H1 (cell line): Measurements from ENCODE around the gene COL4A1.

Source experiments
- BRCA1 ChIP-seq: IDR thresholded peaks from 2 replicates; pipeline ENCODE4 v1.6.1; 2012; ENCODE audit warnings: low read depth, low read length, improper control_type of control experiment
- EP300 ChIP-seq, 2 experiments: IDR thresholded peaks; 1 replicate in 1 of 2; 2 replicates in 1 of 2; pipeline ENCODE4 v1.6.1; 2011 to 2012; ENCODE audit warnings: low read depth in 2 of 2, low read length in 2 of 2, mild to moderate bottlenecking in 2 of 2, borderline replicate concordance in 1 of 2, inconsistent platforms in 1 of 2, moderate library complexity in 1 of 2
- NRF1 ChIP-seq: IDR thresholded peaks from 2 replicates; pipeline ENCODE4 v1.6.1; 2011; ENCODE audit warnings: mild to moderate bottlenecking, low read depth, low read length, improper control_type of control experiment
- RAD21 ChIP-seq, 2 experiments: IDR thresholded peaks in 1 of 2; conservative IDR thresholded peaks in 1 of 2; 2 replicates each; pipeline ENCODE4 v1.6.1; 2011; ENCODE audit warnings: low read depth in 2 of 2, low read length in 2 of 2, improper control_type of control experiment in 1 of 2, inconsistent platforms in 1 of 2, mild to moderate bottlenecking in 1 of 2, moderate library complexity in 1 of 2
- TEAD4 ChIP-seq: IDR thresholded peaks from 2 replicates; pipeline ENCODE4 v1.6.1; 2012; ENCODE audit warnings: low read depth, low read length, inconsistent platforms, mixed read lengths
- TF ChIP-seq, protein P1 (sequence below), 3 experiments: IDR thresholded peaks; 1 replicate in 2 of 3; 2 replicates in 1 of 3; pipeline versions ENCODE4 v1.5.1 to v1.6.1; 2011; ENCODE audit warnings: low read length in 3 of 3, mild to moderate bottlenecking in 3 of 3, inconsistent platforms in 2 of 3, low read depth in 1 of 3, moderate library complexity in 1 of 3; ENCODE audit not compliant: insufficient read depth in 1 of 3; ENCODE audit errors: control extremely low read depth in 1 of 3
- TF ChIP-seq, protein P2 (sequence below): IDR thresholded peaks from 2 replicates; pipeline ENCODE4 v1.6.1; 2012; ENCODE audit warnings: inconsistent platforms

DNA sequence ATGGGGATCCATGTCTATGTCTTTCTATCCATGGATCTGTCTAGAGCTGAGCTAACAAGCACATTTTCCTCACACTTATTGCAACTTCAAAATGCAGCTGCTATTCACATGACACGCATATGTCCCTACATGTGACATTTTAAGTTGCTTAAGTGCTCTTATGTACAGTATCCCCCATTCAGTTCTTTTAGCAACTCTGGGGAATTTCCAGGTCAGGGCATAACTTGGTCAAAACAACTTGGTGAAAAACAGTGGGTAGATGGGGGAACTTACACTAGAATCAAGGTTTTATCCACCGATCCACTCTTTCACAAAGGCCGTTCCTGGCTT lies 73.0 kb downstream of the COL4A1 start:
- TF ChIP-seq RAD21 (IDR thresholded peaks at IDR 0.05 in 1 of 2, conservative IDR thresholded peaks at IDR 0.05 in 1 of 2; ENCODE audit: low read depth in 2 of 2, low read length in 2 of 2) (no peak), NRF1 (no peak), BRCA1 (no peak), EP300 (IDR thresholded peaks at IDR 0.05; ENCODE audit: borderline replicate concordance in 1 of 2, low read depth in 2 of 2, low read length in 2 of 2) (no peak), TEAD4 (no peak)
- TF ChIP-seq, protein P1, sequence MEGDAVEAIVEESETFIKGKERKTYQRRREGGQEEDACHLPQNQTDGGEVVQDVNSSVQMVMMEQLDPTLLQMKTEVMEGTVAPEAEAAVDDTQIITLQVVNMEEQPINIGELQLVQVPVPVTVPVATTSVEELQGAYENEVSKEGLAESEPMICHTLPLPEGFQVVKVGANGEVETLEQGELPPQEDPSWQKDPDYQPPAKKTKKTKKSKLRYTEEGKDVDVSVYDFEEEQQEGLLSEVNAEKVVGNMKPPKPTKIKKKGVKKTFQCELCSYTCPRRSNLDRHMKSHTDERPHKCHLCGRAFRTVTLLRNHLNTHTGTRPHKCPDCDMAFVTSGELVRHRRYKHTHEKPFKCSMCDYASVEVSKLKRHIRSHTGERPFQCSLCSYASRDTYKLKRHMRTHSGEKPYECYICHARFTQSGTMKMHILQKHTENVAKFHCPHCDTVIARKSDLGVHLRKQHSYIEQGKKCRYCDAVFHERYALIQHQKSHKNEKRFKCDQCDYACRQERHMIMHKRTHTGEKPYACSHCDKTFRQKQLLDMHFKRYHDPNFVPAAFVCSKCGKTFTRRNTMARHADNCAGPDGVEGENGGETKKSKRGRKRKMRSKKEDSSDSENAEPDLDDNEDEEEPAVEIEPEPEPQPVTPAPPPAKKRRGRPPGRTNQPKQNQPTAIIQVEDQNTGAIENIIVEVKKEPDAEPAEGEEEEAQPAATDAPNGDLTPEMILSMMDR (IDR thresholded peaks at IDR 0.05; ENCODE audit: control extremely low read depth in 1 of 3, insufficient read depth in 1 of 3, low read depth in 1 of 3, low read length in 3 of 3) = no peak
- TF ChIP-seq, protein P2, sequence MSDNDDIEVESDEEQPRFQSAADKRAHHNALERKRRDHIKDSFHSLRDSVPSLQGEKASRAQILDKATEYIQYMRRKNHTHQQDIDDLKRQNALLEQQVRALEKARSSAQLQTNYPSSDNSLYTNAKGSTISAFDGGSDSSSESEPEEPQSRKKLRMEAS = no peak
